Measurements from ENCODE around the gene ZXDA.

- TF ChIP-seq CTCF (IDR thresholded peaks at IDR 0.05): no peak
- no peak for TF ChIP-seq POLR2A (IDR thresholded peaks at IDR 0.05)
- no peak for TF ChIP-seq POLR2AphosphoS5 (IDR thresholded peaks at IDR 0.05)
Observed at GRCh38 chrX:57905141-57905540, 5.1 kb downstream of the ZXDA start.
